Mesenchymal stem cell (in vitro differentiated cells and primary cell): ENCODE measurements around the gene ST6GALNAC3.

Source experiments
- DNase-seq: peaks from one replicate; pipeline ENCODE4 v3.0.0-alpha.2; 2013
- H2AFZ ChIP-seq: one replicate; pipeline ENCODE4 v1.6.1; 2013; ENCODE audit warnings: low read depth, mild to moderate bottlenecking, control low read depth, inconsistent platforms, low read length, moderate library complexity
- H2AK5ac ChIP-seq: 2 replicates; pipeline ENCODE4 v1.6.1; 2013; ENCODE audit warnings: low read length, moderate library complexity, mild to moderate bottlenecking, inconsistent platforms; ENCODE audit not compliant: severe bottlenecking
- H2BK120ac ChIP-seq: one replicate; pipeline ENCODE4 v1.6.1; 2013; ENCODE audit warnings: low read depth, mild to moderate bottlenecking, inconsistent platforms, low read length, moderate library complexity
- H2BK12ac ChIP-seq, 2 experiments: one replicate each; pipeline ENCODE4 v1.6.1; 2013; ENCODE audit warnings: inconsistent platforms in 2 of 2, low read length in 2 of 2, mild to moderate bottlenecking in 2 of 2, moderate library complexity in 2 of 2, control low read depth in 1 of 2
- H2BK15ac ChIP-seq: one replicate; pipeline ENCODE4 v1.6.1; 2013; ENCODE audit warnings: mild to moderate bottlenecking, low read depth, inconsistent platforms; ENCODE audit not compliant: poor library complexity, severe bottlenecking
- H2BK5ac ChIP-seq: 2 replicates; pipeline ENCODE4 v1.6.1; 2013; ENCODE audit warnings: low read depth, mild to moderate bottlenecking, low read length, control low read depth, inconsistent platforms; ENCODE audit not compliant: poor library complexity, severe bottlenecking
- H3K14ac ChIP-seq, 2 experiments: one replicate each; pipeline ENCODE4 v1.6.1; 2013; ENCODE audit warnings: inconsistent platforms in 2 of 2, low read length in 2 of 2, control low read depth in 1 of 2, mild to moderate bottlenecking in 1 of 2, moderate library complexity in 1 of 2
- H3K18ac ChIP-seq, 2 experiments: one replicate each; pipeline ENCODE4 v1.6.1; 2013; ENCODE audit warnings: inconsistent platforms in 2 of 2, low read length in 2 of 2, control low read depth in 1 of 2, low read depth in 1 of 2, mild to moderate bottlenecking in 1 of 2
- H3K23ac ChIP-seq, 2 experiments: one replicate each; pipeline ENCODE4 v1.6.1; 2013; ENCODE audit warnings: inconsistent platforms in 2 of 2, low read length in 2 of 2, mild to moderate bottlenecking in 2 of 2, moderate library complexity in 2 of 2, control low read depth in 1 of 2
- H3K27ac ChIP-seq: 2 replicates; pipeline ENCODE4 v1.5.1; 2013; ENCODE audit warnings: mild to moderate bottlenecking, moderate library complexity, low read length, control low read depth, inconsistent platforms; ENCODE audit not compliant: poor library complexity, severe bottlenecking
- H3K27me3 ChIP-seq, 2 experiments: 2 replicates each; pipeline versions ENCODE4 v1.6.1 to v1.7.0; 2013; ENCODE audit warnings: low read length in 2 of 2, mild to moderate bottlenecking in 2 of 2, moderate library complexity in 2 of 2, control low read depth in 1 of 2, inconsistent platforms in 1 of 2; ENCODE audit not compliant: control insufficient read depth in 1 of 2, insufficient read depth in 1 of 2
- H3K36me3 ChIP-seq, 2 experiments: 2 replicates each; pipeline versions ENCODE4 v1.6.1 to v1.7.0; 2013; ENCODE audit warnings: low read length in 2 of 2, control low read depth in 1 of 2, inconsistent platforms in 1 of 2, low read depth in 1 of 2, mild to moderate bottlenecking in 1 of 2; ENCODE audit not compliant: insufficient read depth in 2 of 2, control insufficient read depth in 1 of 2
- H3K4ac ChIP-seq, 2 experiments: one replicate each; pipeline ENCODE4 v1.6.1; 2013; ENCODE audit warnings: inconsistent platforms in 2 of 2, low read length in 2 of 2, mild to moderate bottlenecking in 2 of 2, moderate library complexity in 2 of 2, control low read depth in 1 of 2, low read depth in 1 of 2
- H3K4me1 ChIP-seq: 2 replicates; pipeline ENCODE4 v1.6.1; 2013; ENCODE audit warnings: low read depth, low read length, control low read depth; ENCODE audit not compliant: control insufficient read depth, insufficient read depth
- H3K4me2 ChIP-seq: 2 replicates; pipeline ENCODE4 v1.6.1; 2013; ENCODE audit warnings: low read length, mild to moderate bottlenecking, inconsistent platforms; ENCODE audit not compliant: poor library complexity, severe bottlenecking
- H3K4me3 ChIP-seq, 2 experiments: 2 replicates each; pipeline versions ENCODE4 v1.5.1 to v1.7.0; 2013; ENCODE audit warnings: low read length in 2 of 2, mild to moderate bottlenecking in 2 of 2, control low read depth in 1 of 2, low read depth in 1 of 2; ENCODE audit not compliant: insufficient read depth in 1 of 2
- H3K79me1 ChIP-seq: replicated peaks from 2 replicates; pipeline ENCODE4 v1.6.1; 2013; ENCODE audit warnings: mild to moderate bottlenecking, control low read depth, low read length, inconsistent platforms; ENCODE audit not compliant: poor library complexity, severe bottlenecking
- H3K9ac ChIP-seq: 2 replicates; pipeline ENCODE4 v1.7.0; 2013; ENCODE audit warnings: mild to moderate bottlenecking, low read length, moderate library complexity
- H3K9me3 ChIP-seq: 2 replicates; pipeline ENCODE4 v1.7.0; 2013; ENCODE audit warnings: mild to moderate bottlenecking, low read length; ENCODE audit not compliant: control insufficient read depth
- H4K8ac ChIP-seq: one replicate; pipeline ENCODE4 v1.6.1; 2013; ENCODE audit warnings: inconsistent platforms, mild to moderate bottlenecking, low read length, moderate library complexity
- H4K91ac ChIP-seq: one replicate; pipeline ENCODE4 v1.6.1; 2013; ENCODE audit warnings: mild to moderate bottlenecking, low read length, inconsistent platforms
- WGBS: methylation state at CpG from one replicate; pipeline ENCODE4 v1.1.7; 2013; ENCODE audit warnings: mixed read lengths; 5-methylcytosine and 5-hydroxymethylcytosine counted together

The ST6GALNAC3 gene

DNA sequence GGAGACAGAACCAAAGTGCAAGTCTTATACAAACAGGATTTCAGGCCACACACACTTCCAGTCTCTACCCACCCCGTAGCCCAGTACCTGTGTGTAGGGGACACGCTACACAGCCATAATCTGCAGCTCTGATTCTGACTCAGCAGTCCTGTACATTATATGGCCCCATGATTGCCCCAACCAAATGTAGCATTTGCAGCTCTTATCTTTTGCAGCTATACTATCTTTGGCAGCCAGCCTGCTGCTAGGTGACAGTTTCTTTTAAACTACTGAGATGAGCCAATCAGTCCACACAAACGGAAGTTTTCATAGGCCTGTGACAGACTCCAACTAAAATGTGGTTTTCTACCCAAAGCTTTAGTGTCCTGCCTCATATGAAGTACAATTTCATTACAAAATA is 533.2 kb downstream of the ST6GALNAC3 start:
- 70% methylated on average over 3 of the region's 3 CpGs for WGBS
- Histone ChIP-seq H2BK120ac (no peak overlapping the region), H2BK12ac (no peak overlapping the region), H3K18ac (no peak overlapping the region), H4K91ac (no peak overlapping the region), H2BK15ac (no peak overlapping the region), H3K4me2 (no peak overlapping the region), H3K4ac (no peak overlapping the region), H3K9me3 (no peaks in the 10 kb centered on the region), H3K9ac (no peak overlapping the region), H3K27ac (no peak overlapping the region), H2AFZ (no peak overlapping the region), H2BK5ac (no peak overlapping the region), H3K14ac (no peak overlapping the region), H3K79me1 (no peaks in the 10 kb centered on the region), H3K23ac (no peak overlapping the region), H3K36me3 (no peaks in the 10 kb centered on the region), H3K4me1 (no peaks in the 10 kb centered on the region), H3K4me3 (no peak overlapping the region), H2AK5ac (no peak overlapping the region), H3K27me3 (no peaks in the 10 kb centered on the region), H4K8ac (no peak overlapping the region)
- DNase-seq, result no peak

DNA sequence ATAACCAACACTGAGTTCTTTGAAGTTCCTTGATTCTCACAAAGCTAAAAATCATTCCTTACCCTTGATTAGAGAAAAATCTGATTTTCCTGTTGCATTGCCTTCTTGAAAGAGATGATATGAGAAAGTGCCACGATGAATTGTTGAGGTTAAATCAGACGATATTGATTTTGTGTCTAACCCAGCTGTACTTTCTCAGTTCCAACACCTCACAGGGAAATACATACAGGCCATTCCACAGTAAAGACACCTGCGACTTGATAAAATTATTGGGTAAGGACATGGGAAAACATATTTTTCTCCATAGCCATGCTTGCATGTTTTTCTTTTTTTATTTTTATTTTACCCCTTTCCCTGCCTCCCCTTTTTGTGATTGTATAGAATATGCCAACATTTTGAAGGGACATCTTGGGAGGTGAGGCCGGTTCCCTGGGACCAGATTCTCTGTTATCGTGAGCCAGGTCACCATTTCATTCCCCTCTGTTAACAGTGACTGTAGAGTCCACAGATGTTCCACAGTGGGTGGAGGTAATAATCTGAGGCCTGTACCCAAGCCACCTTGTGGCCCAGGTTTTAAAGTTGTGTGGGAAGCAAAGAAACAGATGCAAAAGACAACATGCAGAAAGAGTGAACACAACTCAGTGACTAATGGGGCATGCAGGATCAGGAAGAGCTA is 537.4 kb downstream of the ST6GALNAC3 start:
- no peak overlapping the region for H2BK5ac ChIP-seq
- no peak overlapping the region for H4K8ac ChIP-seq
- H3K27ac ChIP-seq, result no peak overlapping the region
- H3K79me1 ChIP-seq, result no peaks in the 10 kb centered on the region
- no peak overlapping the region for H2AK5ac ChIP-seq
- H3K14ac ChIP-seq, result no peak overlapping the region
- no peak overlapping the region for H3K4me3 ChIP-seq
- no peaks in the 10 kb centered on the region for H3K9me3 ChIP-seq
- H4K91ac ChIP-seq, result no peak overlapping the region
- H3K9ac ChIP-seq, result no peak overlapping the region
- no peak overlapping the region for H3K18ac ChIP-seq
- no peak overlapping the region for H2AFZ ChIP-seq
- DNase-seq, result no peak
- no peak overlapping the region for H3K4ac ChIP-seq
- H3K4me1 ChIP-seq, result no peaks in the 10 kb centered on the region
- no peak overlapping the region for H3K23ac ChIP-seq
- no peaks in the 10 kb centered on the region for H3K36me3 ChIP-seq
- no peak overlapping the region for H3K4me2 ChIP-seq
- H2BK15ac ChIP-seq, result no peak overlapping the region
- H2BK120ac ChIP-seq, result no peak overlapping the region
- WGBS, result 80% methylated on average over 3 of the region's 5 CpGs
- no peaks in the 10 kb centered on the region for H3K27me3 ChIP-seq
- no peak overlapping the region for H2BK12ac ChIP-seq

DNA sequence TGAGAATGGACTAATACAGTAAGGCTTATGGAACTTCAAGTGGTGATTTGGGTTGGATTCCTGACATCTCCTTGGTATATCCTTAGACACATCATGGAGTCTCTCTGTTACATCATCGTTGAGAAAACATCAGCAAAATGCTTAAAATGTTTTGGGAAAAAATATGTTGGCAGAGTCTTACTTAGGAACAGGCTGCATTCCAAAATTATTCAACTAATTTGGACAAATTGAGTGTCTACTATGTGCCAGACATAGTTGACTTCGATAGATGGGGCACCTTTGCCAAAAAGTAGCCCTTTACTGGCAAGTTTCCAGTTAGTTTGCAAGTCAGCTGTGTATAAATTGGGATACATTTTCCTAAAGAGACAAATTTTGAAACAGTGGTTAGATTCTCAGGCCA is 539.3 kb downstream of the ST6GALNAC3 start:
- DNase-seq, result no peak
- Histone ChIP-seq H3K14ac (no peak overlapping the region), H4K91ac (no peak overlapping the region), H3K4me2 (no peak overlapping the region), H3K23ac (no peak overlapping the region), H2BK15ac (no peak overlapping the region), H3K18ac (no peak overlapping the region), H3K4me3 (no peak overlapping the region), H4K8ac (no peak overlapping the region), H3K27me3 (no peaks in the 10 kb centered on the region), H3K9me3 (no peaks in the 10 kb centered on the region), H2BK12ac (no peak overlapping the region), H3K4ac (no peak overlapping the region), H3K36me3 (no peaks in the 10 kb centered on the region), H3K4me1 (no peaks in the 10 kb centered on the region), H2AK5ac (no peak overlapping the region), H3K79me1 (no peaks in the 10 kb centered on the region), H2AFZ (no peak overlapping the region), H3K9ac (no peak overlapping the region), H2BK5ac (no peak overlapping the region), H3K27ac (no peak overlapping the region), H2BK120ac (no peak overlapping the region)
- 100% methylated on average over 1 of the region's 2 CpGs for WGBS

DNA sequence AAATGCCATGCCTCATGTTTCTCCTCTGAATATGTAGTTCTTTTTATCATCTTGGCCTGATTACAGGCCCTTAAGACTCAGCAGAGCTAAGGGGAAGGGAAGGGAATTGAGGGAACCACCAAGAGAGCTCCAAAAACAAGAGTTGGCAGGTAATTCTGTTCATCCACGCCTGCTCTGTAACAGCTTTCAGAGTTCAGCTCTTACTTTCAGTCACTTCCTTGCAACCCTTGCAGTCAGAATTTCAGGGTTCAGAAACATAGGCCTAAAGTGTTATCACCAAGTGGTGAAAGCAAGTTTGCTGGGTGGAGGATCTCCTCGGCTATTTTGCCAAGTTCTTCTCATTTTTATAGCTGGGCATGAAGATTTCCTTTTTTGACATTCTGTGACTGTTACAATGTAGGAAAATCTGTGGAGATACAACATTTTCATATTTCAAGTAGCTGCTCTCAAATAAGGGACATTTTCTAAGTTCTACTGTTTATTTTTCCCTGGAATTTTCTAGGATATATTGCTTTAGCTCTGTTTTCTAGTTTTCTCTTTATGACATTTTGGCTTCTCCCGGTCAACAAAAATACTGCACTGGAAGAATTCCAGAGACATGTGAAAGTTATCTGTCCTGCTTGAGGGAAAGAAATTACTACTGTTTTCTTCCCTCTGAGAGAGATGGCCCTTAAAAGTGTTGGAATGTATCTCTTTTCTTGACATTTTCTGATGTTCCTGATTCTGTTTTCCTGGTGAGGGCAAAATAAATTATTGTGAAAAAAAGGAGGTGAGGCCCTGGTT is 540.9 kb downstream of the ST6GALNAC3 start:
- Histone ChIP-seq H2BK5ac (no peak overlapping the region), H3K4ac (no peak overlapping the region), H2AFZ (no peak overlapping the region), H3K9ac (no peak overlapping the region), H3K23ac (no peak overlapping the region), H3K4me3 (no peak overlapping the region), H2BK120ac (no peak overlapping the region), H3K27ac (no peak overlapping the region), H3K27me3 (no peaks in the 10 kb centered on the region), H2AK5ac (no peak overlapping the region), H3K36me3 (no peaks in the 10 kb centered on the region), H4K8ac (no peak overlapping the region), H4K91ac (no peak overlapping the region), H3K14ac (no peak overlapping the region), H3K4me1 (no peaks in the 10 kb centered on the region), H2BK15ac (no peak overlapping the region), H2BK12ac (no peak overlapping the region), H3K4me2 (no peak overlapping the region), H3K9me3 (no peaks in the 10 kb centered on the region), H3K18ac (no peak overlapping the region), H3K79me1 (no peaks in the 10 kb centered on the region)
- no peak for DNase-seq
- WGBS, result 96% methylated on average over 3 of the region's 3 CpGs
